ENCODE results near the gene ALK. TPM values are rescaled to one million over a fixed set of nuclear protein-coding genes. Genes with fewer than 3 reads are reported as not detected.

ALK gene
- total and polyA plus RNA-seq, 10 of the 15 experiments (the other 5 are each of a cell fraction or from before 2014, with no cell fraction given), result 0.11 TPM; not detected in 9

- no peak overlapping the region for H3K9ac ChIP-seq (ENCODE audit: control insufficient read depth, insufficient read depth, low read length)
- no peaks in the 10 kb centered on the region for H3K9me3 ChIP-seq (replicated peaks; ENCODE audit: control insufficient read depth, insufficient read depth, low read length)
- ATAC-seq (no peak), FAIRE-seq (no peak), DNase-seq (ENCODE audit: low read depth, low spot score) (no peak)
- POLR2A ChIA-PET, result no interaction called here
- intact Hi-C loops (cut with micrococcal nuclease; ENCODE audit: unreplicated experiment), result no loop called here
- no TSS peak for BruUV-seq (replicated peaks)
- no peaks in the 10 kb centered on the region for H3K4me1 ChIP-seq (ENCODE audit: control insufficient read depth, insufficient read depth, low read length)
- no peaks in the 10 kb centered on the region for H3K36me3 ChIP-seq (ENCODE audit: control insufficient read depth in 2 of 2, insufficient read depth in 2 of 2, low read length in 1 of 2)
- H3K4me3 ChIP-seq, result no peak overlapping the region
- 10% methylated on average over 3 of the region's 3 CpGs for WGBS (ENCODE audit: insufficient coverage, insufficient replicate concordance, low lambda C conversion rate, missing lambda C conversion rate)
- no peak overlapping the region for H3K27ac ChIP-seq (ENCODE audit: control insufficient read depth, insufficient read depth)
- in situ Hi-C loops (cut with MboI), result no loop called here
- no peak overlapping the region for H2AFZ ChIP-seq (ENCODE audit: control insufficient read depth, low read depth, low read length)
- CTCF ChIA-PET, result no interaction called here
- no peak overlapping the region for H3K4me2 ChIP-seq (ENCODE audit: control insufficient read depth, insufficient read depth)
- SMC1A ChIA-PET (ENCODE audit: uncharacterized antibody, unreplicated experiment), result interaction anchor here (0.6 kb wide), 1 partner anchor 446 kb away, joined by 3 read pairs; no protein-coding TSS in a partner anchor
- no peaks in the 10 kb centered on the region for H3K79me2 ChIP-seq (ENCODE audit: control insufficient read depth, insufficient read depth, low read length)
- RAD21 ChIA-PET (ENCODE audit: unreplicated experiment), result interaction anchor here (0.7 kb wide), 1 partner anchor 106 kb away, joined by 3 read pairs; no protein-coding TSS in a partner anchor
- H3K27me3 ChIP-seq (replicated peaks in 1 of 2; ENCODE audit: control insufficient read depth in 2 of 2, insufficient read depth in 2 of 2, low read length in 1 of 2), result peaks cover 0 to 5% of the 10 kb centered on the region in 2 experiments; a peak in 2 of 4 replicates
- TF ChIP-seq LARP7 (IDR thresholded peaks at IDR 0.05), result no peak
- no peak for TF ChIP-seq NFXL1 (IDR thresholded peaks at IDR 0.05; ENCODE audit: borderline replicate concordance)
- TF ChIP-seq SUPT20H (IDR thresholded peaks at IDR 0.05; ENCODE audit: borderline replicate concordance, control insufficient read depth, low read depth, low read length), result no peak
- TF ChIP-seq BCL3 (IDR thresholded peaks at IDR 0.05; ENCODE audit: borderline replicate concordance, insufficient read depth, low read depth, low read length, poor library complexity, severe bottlenecking), result no peak
- TF ChIP-seq SMAD5 (IDR thresholded peaks at IDR 0.05; ENCODE audit: low read depth), result no peak
- TF ChIP-seq ZBTB33 (IDR thresholded peaks at IDR 0.05), result no peak
- TF ChIP-seq MEF2A (IDR thresholded peaks at IDR 0.05; ENCODE audit: insufficient read depth, low read depth, low read length), result no peak
- TF ChIP-seq, protein P1, sequence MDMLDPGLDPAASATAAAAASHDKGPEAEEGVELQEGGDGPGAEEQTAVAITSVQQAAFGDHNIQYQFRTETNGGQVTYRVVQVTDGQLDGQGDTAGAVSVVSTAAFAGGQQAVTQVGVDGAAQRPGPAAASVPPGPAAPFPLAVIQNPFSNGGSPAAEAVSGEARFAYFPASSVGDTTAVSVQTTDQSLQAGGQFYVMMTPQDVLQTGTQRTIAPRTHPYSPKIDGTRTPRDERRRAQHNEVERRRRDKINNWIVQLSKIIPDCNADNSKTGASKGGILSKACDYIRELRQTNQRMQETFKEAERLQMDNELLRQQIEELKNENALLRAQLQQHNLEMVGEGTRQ (IDR thresholded peaks at IDR 0.05; ENCODE audit: borderline replicate concordance, low read depth, low read length), result no peak
- TF ChIP-seq YBX1 (IDR thresholded peaks at IDR 0.05), result no peak
- TF ChIP-seq KDM1A (IDR thresholded peaks at IDR 0.05; ENCODE audit: borderline replicate concordance), result no peak
- TF ChIP-seq RAD21 (IDR thresholded peaks at IDR 0.05; ENCODE audit: insufficient read depth, low read depth, low read length), result no peak
- no peak for TF ChIP-seq SUZ12 (IDR thresholded peaks at IDR 0.05; ENCODE audit: unreplicated experiment)
- no peak for TF ChIP-seq HDAC6 (IDR thresholded peaks at IDR 0.05; ENCODE audit: unreplicated experiment)
- no peak for TF ChIP-seq EED (IDR thresholded peaks at IDR 0.05; ENCODE audit: low read depth)
- H4K20me1 ChIP-seq (ENCODE audit: control insufficient read depth, insufficient read depth), result no peaks in the 10 kb centered on the region
Measured at GRCh38 chr2:29235411-29235810, 686.0 kb downstream of the ALK start.

Data from GM12878 (cell line).